Tibial nerve (tissue), 3 donors: ENCODE data around the gene EFNA5.

Source experiments
- POLR2A ChIP-seq, 2 donors: fragments of 450-650 bp; IDR thresholded peaks; one replicate each; pipeline ENCODE4 v1.6.1; 2017; ENCODE audit warnings: antibody characterized with exemption in 2 of 2, mild to moderate bottlenecking in 2 of 2, moderate library complexity in 2 of 2
- TF ChIP-seq, protein P1 (sequence below), 5 experiments: fragments of 200-600 bp in 3 of 5; fragments of 450-650 bp in 2 of 5; sonication (generic) in 3 of 5; IDR thresholded peaks; one replicate each; pipeline ENCODE4 v1.5.1; 2016 to 2019; ENCODE audit warnings: antibody characterized with exemption in 5 of 5, mild to moderate bottlenecking in 3 of 5, moderate library complexity in 2 of 5

- TF ChIP-seq POLR2A (IDR thresholded peaks at IDR 0.05) = no peak
- TF ChIP-seq, protein P1, sequence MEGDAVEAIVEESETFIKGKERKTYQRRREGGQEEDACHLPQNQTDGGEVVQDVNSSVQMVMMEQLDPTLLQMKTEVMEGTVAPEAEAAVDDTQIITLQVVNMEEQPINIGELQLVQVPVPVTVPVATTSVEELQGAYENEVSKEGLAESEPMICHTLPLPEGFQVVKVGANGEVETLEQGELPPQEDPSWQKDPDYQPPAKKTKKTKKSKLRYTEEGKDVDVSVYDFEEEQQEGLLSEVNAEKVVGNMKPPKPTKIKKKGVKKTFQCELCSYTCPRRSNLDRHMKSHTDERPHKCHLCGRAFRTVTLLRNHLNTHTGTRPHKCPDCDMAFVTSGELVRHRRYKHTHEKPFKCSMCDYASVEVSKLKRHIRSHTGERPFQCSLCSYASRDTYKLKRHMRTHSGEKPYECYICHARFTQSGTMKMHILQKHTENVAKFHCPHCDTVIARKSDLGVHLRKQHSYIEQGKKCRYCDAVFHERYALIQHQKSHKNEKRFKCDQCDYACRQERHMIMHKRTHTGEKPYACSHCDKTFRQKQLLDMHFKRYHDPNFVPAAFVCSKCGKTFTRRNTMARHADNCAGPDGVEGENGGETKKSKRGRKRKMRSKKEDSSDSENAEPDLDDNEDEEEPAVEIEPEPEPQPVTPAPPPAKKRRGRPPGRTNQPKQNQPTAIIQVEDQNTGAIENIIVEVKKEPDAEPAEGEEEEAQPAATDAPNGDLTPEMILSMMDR (IDR thresholded peaks at IDR 0.05) = no peak
Observed at GRCh38 chr5:107553117-107553555, 117.6 kb downstream of the EFNA5 start.
